A172 (cell line): ENCODE data around the gene SERPINF2. TPM values are rescaled to one million over a fixed set of nuclear protein-coding genes. Genes with fewer than 3 reads are reported as not detected.
"Not testable (repeated sequence)": the region's sequence is repeated elsewhere in the genome, so short reads cannot be mapped to it uniquely, and the experiment has no call there.

Experiments
- DNase-seq: peaks from one replicate; pipeline ENCODE4 v3.0.0-alpha.2; 2015; ENCODE audit warnings: low spot score
- total RNA-seq: library from RNA; depleted of rRNA; stranded (reverse); fragments of >200 nt; shearing (Covaris generic); gene quantifications from 2 replicates; pipeline ENCODE4 v1.2.3, GENCODE V29; 2014

Gene SERPINF2
- total RNA-seq, 1 experiment from 2014 or later, result 0.64 TPM

- DNase-seq, result peak; percentile 100
Observed at GRCh38 chr17:1716076-1716911, 26.4 kb upstream of the SERPINF2 start.

GRCh38 chr17:1716912-1717695 is 25.6 kb upstream of the SERPINF2 start:
- DNase-seq, result peak; percentile 100

GRCh38 chr17:1718362-1719165 is 24.1 kb upstream of the SERPINF2 start:
- DNase-seq, result no peak

- DNase-seq, result peak; percentile 63
Observed at GRCh38 chr17:1720856-1721386, 21.8 kb upstream of the SERPINF2 start.

- not testable (repeated sequence) for DNase-seq
Observed at GRCh38 chr17:1722022-1722421, 20.6 kb upstream of the SERPINF2 start.

GRCh38 chr17:1724351-1724868 is 18.3 kb upstream of the SERPINF2 start, which contains the start of gene WDR81:
TSS of gene WDR81 (plus strand) at chr17:1724704. CDS start at chr17:1724960, 256 bp downstream.
- peak; percentile 70 for DNase-seq

GRCh38 chr17:1724869-1725641 is 17.6 kb upstream of the SERPINF2 start:
- DNase-seq, result no peak

- DNase-seq, result no peak
Observed at GRCh38 chr17:1725642-1726511, 16.8 kb upstream of the SERPINF2 start.

GRCh38 chr17:1726626-1727257 is 15.9 kb upstream of the SERPINF2 start:
- DNase-seq, result no peak

- no peak for DNase-seq
Observed at GRCh38 chr17:1727258-1727789, 15.3 kb upstream of the SERPINF2 start.

GRCh38 chr17:1727876-1728630 is 14.6 kb upstream of the SERPINF2 start:
- no peak for DNase-seq

GRCh38 chr17:1729966-1730325 is 12.7 kb upstream of the SERPINF2 start:
- no peak for DNase-seq

- peak; percentile 83 for DNase-seq
Observed at GRCh38 chr17:1730326-1731193, 12.1 kb upstream of the SERPINF2 start.

- no peak for DNase-seq
Observed at GRCh38 chr17:1731194-1731506, 11.5 kb upstream of the SERPINF2 start.

GRCh38 chr17:1732241-1732832 is 10.3 kb upstream of the SERPINF2 start:
- no peak for DNase-seq

- no peak for DNase-seq
Observed at GRCh38 chr17:1732833-1733321, 9.8 kb upstream of the SERPINF2 start.

GRCh38 chr17:1733759-1734158 is 8.9 kb upstream of the SERPINF2 start:
- DNase-seq, result no peak
